Erythroblast (primary cell): ENCODE results near the gene NOS3.

Experiments
- GATA1 ChIP-seq: IDR thresholded peaks from 2 replicates; pipeline ENCODE4 v1.6.1; 2011; ENCODE audit warnings: low read depth, mild to moderate bottlenecking, control low read depth, low read length, moderate library complexity
- POLR2A ChIP-seq: IDR thresholded peaks from 2 replicates; pipeline ENCODE4 v1.6.1; 2011; ENCODE audit warnings: mild to moderate bottlenecking, low read length

DNA sequence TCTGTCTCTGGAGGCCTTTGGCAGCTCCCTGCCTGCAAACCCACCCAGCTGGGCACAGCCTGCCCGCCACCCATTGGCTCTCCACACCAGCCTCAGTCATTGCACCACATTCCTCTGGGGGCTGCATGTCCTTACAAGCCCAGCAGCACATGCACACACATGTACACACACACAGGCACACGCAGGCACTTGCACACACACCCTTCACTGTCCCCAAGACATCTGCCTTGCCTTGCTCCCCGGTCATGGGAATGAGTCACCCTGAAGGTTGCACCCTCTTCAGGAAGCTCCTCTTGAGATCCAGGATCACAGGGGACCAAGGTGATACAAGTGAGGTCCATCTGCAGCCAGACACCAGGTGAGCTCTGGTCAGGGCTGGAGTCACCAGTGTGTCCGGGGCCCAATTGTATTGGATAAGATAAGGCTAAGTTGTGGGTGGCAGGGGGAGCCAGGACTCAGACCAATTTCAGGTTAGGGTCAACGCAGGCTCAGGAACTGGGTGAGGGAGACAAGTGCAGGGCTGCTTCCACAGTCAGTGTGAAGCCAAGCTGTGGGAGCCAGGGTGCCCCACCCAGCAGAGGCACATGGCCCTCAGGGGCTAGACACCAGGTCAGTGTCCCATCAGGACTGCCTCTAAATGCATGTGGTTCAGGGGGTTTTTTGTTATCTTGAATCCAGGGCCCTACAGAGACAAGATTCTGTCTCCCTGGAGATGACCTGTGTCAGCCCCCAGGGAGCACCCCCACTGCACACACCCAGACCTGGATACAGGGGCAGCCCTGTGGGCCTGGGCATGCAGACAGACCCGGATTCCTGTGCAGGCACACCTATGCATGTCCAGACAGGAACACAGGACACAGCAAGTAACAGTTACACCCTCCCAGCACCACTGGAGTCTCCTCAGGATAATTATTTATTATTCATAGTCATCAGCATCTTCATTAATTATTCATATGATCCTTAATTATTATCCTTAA lies 46.5 kb upstream of the NOS3 start:
- TF ChIP-seq POLR2A (peak; percentile 67), GATA1 (no peak)
